Left ventricle myocardium inferior (tissue), 1 donor: Measurements from ENCODE around the gene GRM8. TPM values are rescaled to one million over a fixed set of nuclear protein-coding genes. Genes with fewer than 3 reads are reported as not detected.

Experiments
- DNase-seq: peaks from one replicate; pipeline ENCODE4 v3.0.0-alpha.2; 2020
- H3K27ac ChIP-seq: fragments of 200-600 bp; replicated peaks from 2 replicates; pipeline ENCODE4 v1.8.0; 2021
- H3K27me3 ChIP-seq: fragments of 200-600 bp; 2 replicates; pipeline ENCODE4 v1.8.0; 2021; ENCODE audit warnings: low read depth
- H3K36me3 ChIP-seq: fragments of 200-600 bp; 2 replicates; pipeline ENCODE4 v1.8.0; 2021
- H3K4me1 ChIP-seq: fragments of 200-600 bp; 2 replicates; pipeline ENCODE4 v1.8.0; 2021
- H3K4me3 ChIP-seq: fragments of 200-600 bp; 2 replicates; pipeline ENCODE4 v1.8.0; 2021; ENCODE audit warnings: mild to moderate bottlenecking, moderate library complexity
- H3K9me3 ChIP-seq: fragments of 200-600 bp; replicated peaks from 2 replicates; pipeline ENCODE4 v1.8.0; 2021
- CTCF ChIP-seq: fragments of 200-600 bp; IDR thresholded peaks from 2 replicates; pipeline ENCODE4 v1.8.0; 2021; ENCODE audit warnings: antibody characterized with exemption, mild to moderate bottlenecking, borderline replicate concordance
- intact Hi-C: fragments of 100-400 bp; cut with micrococcal nuclease; formaldehyde crosslinking; loops from one replicate; pipeline ENCODE4 v1.11.0; 2022
- total RNA-seq: library from RNA; stranded (reverse); fragmentation: NEBNext Ultra II Directional; extraction: Animal tissue kit (Norgen Biotek cat#: 25700); gene quantifications from one replicate; pipeline ENCODE4 v1.2.1, GENCODE V29; 2021
- donor health status: DM: no; HTN: yes; CAD: no; lungs with severe emphysema.

GRM8 gene
- total RNA-seq, 1 donor from 2014 or later, result 0.69 TPM

GRCh38 chr7:127017196-127017595, 235.5 kb downstream of the GRM8 start:
- H3K27ac ChIP-seq, result no peak overlapping the region
- H3K4me3 ChIP-seq, result no peak overlapping the region
- no peaks in the 10 kb centered on the region for H3K9me3 ChIP-seq
- intact Hi-C loops, result no loop called here
- H3K36me3 ChIP-seq, result no peaks in the 10 kb centered on the region
- TF ChIP-seq CTCF, result no peak
- no peaks in the 10 kb centered on the region for H3K4me1 ChIP-seq
- H3K27me3 ChIP-seq, result no peaks in the 10 kb centered on the region
- no peak for DNase-seq

- Histone ChIP-seq H3K27me3 (no peaks in the 10 kb centered on the region), H3K4me1 (no peaks in the 10 kb centered on the region), H3K4me3 (no peak overlapping the region), H3K27ac (no peak overlapping the region), H3K36me3 (no peaks in the 10 kb centered on the region), H3K9me3 (no peaks in the 10 kb centered on the region)
- no peak for TF ChIP-seq CTCF
- intact Hi-C loops, result no loop called here
- DNase-seq, result no peak
Observed at GRCh38 chr7:127000725-127001124, 252.0 kb downstream of the GRM8 start.

- no peak for DNase-seq
- no peak for TF ChIP-seq CTCF
- Histone ChIP-seq H3K36me3 (no peaks in the 10 kb centered on the region), H3K4me3 (no peak overlapping the region), H3K4me1 (no peaks in the 10 kb centered on the region), H3K27me3 (no peaks in the 10 kb centered on the region), H3K27ac (no peak overlapping the region), H3K9me3 (no peaks in the 10 kb centered on the region)
- intact Hi-C loops, result no loop called here
Observed at GRCh38 chr7:126996659-126997058, 256.1 kb downstream of the GRM8 start.

GRCh38 chr7:126993626-126994213, 259.0 kb downstream of the GRM8 start:
- TF ChIP-seq CTCF, result no peak
- DNase-seq, result no peak
- intact Hi-C loops, result no loop called here

GRCh38 chr7:126988022-126988421, 264.7 kb downstream of the GRM8 start:
- H3K27ac ChIP-seq, result no peak overlapping the region
- H3K36me3 ChIP-seq, result no peaks in the 10 kb centered on the region
- H3K4me1 ChIP-seq, result no peaks in the 10 kb centered on the region
- no peaks in the 10 kb centered on the region for H3K27me3 ChIP-seq
- no peak overlapping the region for H3K4me3 ChIP-seq
- DNase-seq, result no peak
- intact Hi-C loops, result no loop called here
- TF ChIP-seq CTCF, result no peak
- peaks cover 11% of the 10 kb centered on the region for H3K9me3 ChIP-seq

More at GRCh38 chr7:126993626-126994213, 259.0 kb downstream of the GRM8 start:
- Histone ChIP-seq H3K27me3 (no peaks in the 10 kb centered on the region), H3K9me3 (peaks cover 11% of the 10 kb centered on the region), H3K4me3 (no peak overlapping the region), H3K4me1 (no peaks in the 10 kb centered on the region), H3K27ac (no peak overlapping the region), H3K36me3 (no peaks in the 10 kb centered on the region)
